Measurements from ENCODE around the gene DNAH8. TPM values are rescaled to one million over a fixed set of nuclear protein-coding genes. Genes with fewer than 3 reads are reported as not detected.

DNAH8 gene
- total and polyA plus RNA-seq, 9 donors: 0.58 to 4.3 (median 1.5) TPM

DNA sequence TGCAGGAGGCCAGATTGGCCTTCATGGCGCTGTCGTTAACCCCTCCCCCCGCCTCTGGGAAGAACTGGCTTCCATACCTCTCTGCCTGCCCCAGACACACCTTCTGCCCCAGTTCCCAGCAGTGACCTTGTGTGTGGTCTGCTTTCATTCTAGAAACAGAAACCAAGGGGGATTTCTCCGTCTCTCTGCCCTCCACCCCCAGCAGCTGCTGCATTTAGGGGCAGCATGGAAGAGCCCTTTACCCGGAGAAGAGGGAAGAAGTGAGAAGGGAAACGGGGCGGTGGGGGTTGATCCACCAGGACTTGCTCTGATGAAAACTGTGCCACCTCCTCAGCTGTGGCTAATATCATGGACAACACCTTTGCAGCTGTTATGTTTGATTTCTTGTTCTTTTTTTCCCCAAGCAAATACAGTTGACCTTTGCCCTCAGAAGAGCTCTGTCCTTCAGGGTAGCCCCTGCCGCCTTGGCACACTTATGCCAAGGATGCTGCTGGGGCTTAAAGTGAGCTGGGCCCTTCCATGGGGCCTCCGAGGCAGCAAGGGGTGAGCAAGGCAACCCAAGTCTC lies 339.5 kb downstream of the DNAH8 start:
- 54% methylated on average over 5 of the region's 9 CpGs for WGBS (ENCODE audit: insufficient coverage)

DNA sequence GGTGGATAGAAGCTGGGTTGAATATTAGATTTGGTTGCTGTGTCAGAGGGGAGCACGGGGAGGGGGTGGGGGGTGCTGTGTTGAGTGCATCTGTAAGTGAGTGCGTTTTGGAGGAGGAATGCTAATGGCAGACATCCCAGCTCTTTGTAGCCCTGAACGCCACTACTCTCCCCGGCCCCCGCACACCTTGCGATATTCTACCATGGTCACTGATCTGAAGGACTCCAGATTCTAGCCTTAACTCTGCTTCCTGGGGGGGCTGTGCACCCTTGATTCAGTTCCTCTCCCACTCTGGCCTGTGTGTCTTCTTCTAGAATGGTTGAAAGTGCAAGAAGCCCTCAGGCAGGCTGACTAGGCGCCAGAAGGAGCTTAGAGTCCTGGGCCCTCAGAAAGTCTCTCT lies 340.6 kb downstream of the DNAH8 start:
- 100% methylated on average over 1 of the region's 7 CpGs for WGBS (ENCODE audit: insufficient coverage)
- Histone ChIP-seq H3K4me3 (ENCODE audit: low read length) (no peak overlapping the region), H3K27ac (ENCODE audit: low read length) (no peak overlapping the region), H3K4me1 (ENCODE audit: control insufficient read depth, insufficient read depth, low read length) (no peaks in the 10 kb centered on the region), H3K36me3 (ENCODE audit: control insufficient read depth, insufficient read depth, low read length) (no peaks in the 10 kb centered on the region), H3K27me3 (ENCODE audit: control insufficient read depth, insufficient read depth, low read length) (peaks cover 35% of the 10 kb centered on the region), H3K9me3 (replicated peaks; ENCODE audit: control insufficient read depth, low read depth, low read length) (no peaks in the 10 kb centered on the region)
- no peak for DNase-seq

More for the DNA sequence above, 339.5 kb downstream of the DNAH8 start:
- no peaks in the 10 kb centered on the region for H3K4me1 ChIP-seq (ENCODE audit: control insufficient read depth, insufficient read depth, low read length)
- H3K27ac ChIP-seq (ENCODE audit: low read length): no peak overlapping the region
- H3K36me3 ChIP-seq (ENCODE audit: control insufficient read depth, insufficient read depth, low read length): no peaks in the 10 kb centered on the region
- H3K4me3 ChIP-seq (ENCODE audit: low read length): no peak overlapping the region
- H3K27me3 ChIP-seq (ENCODE audit: control insufficient read depth, insufficient read depth, low read length): peaks cover 35% of the 10 kb centered on the region
- DNase-seq: no peak
- H3K9me3 ChIP-seq (replicated peaks; ENCODE audit: control insufficient read depth, low read depth, low read length): no peaks in the 10 kb centered on the region

DNA sequence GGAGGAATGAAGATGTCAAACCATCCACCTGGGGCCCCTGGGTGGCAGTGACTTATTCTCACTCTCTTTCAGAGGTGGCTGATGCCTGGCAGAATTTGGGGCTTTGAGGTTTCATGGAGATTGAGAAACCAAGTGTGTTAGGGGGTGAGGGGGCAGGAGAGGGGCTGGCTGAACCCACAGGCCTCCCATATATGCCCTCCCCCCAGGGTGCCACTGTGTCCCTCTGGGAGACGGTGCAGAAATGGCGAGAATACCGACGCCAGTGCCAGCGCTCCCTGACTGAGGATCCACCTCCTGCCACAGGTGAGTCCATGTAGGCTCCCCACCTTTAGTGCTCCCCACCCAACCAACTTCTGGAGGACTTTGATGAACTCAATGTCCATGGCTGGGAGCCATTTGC lies 341.1 kb downstream of the DNAH8 start:
- Histone ChIP-seq H3K4me3 (ENCODE audit: low read length) (no peak overlapping the region), H3K4me1 (ENCODE audit: control insufficient read depth, insufficient read depth, low read length) (no peaks in the 10 kb centered on the region), H3K27ac (ENCODE audit: low read length) (no peak overlapping the region), H3K36me3 (ENCODE audit: control insufficient read depth, insufficient read depth, low read length) (no peaks in the 10 kb centered on the region), H3K27me3 (ENCODE audit: control insufficient read depth, insufficient read depth, low read length) (peaks cover 36% of the 10 kb centered on the region), H3K9me3 (replicated peaks; ENCODE audit: control insufficient read depth, low read depth, low read length) (no peaks in the 10 kb centered on the region)
- WGBS (ENCODE audit: insufficient coverage): 96% methylated on average over 5 of the region's 5 CpGs
- no peak for DNase-seq

DNA sequence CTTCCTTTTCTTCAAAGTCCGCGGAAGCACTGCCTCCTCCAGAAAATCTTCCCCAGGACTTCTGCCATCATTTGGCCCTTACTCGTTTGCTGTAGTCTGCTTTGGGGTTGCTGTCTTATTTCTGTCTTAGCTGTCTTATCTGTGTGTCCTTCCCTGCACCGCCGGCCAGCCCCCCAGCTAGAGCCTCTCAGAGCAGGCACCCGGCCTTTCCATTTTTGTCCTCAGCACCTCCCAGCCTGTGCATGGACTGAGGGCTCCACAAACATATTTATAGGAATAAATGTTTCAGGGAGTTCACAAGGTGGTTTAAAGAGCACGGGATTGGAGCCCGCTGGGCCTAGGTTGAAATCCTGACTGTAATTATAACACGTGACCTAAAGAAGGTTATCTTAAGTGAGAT lies 341.6 kb downstream of the DNAH8 start:
- no peak overlapping the region for H3K27ac ChIP-seq (ENCODE audit: low read length)
- WGBS (ENCODE audit: insufficient coverage): 78% methylated on average over 7 of the region's 9 CpGs
- DNase-seq: no peak

DNA sequence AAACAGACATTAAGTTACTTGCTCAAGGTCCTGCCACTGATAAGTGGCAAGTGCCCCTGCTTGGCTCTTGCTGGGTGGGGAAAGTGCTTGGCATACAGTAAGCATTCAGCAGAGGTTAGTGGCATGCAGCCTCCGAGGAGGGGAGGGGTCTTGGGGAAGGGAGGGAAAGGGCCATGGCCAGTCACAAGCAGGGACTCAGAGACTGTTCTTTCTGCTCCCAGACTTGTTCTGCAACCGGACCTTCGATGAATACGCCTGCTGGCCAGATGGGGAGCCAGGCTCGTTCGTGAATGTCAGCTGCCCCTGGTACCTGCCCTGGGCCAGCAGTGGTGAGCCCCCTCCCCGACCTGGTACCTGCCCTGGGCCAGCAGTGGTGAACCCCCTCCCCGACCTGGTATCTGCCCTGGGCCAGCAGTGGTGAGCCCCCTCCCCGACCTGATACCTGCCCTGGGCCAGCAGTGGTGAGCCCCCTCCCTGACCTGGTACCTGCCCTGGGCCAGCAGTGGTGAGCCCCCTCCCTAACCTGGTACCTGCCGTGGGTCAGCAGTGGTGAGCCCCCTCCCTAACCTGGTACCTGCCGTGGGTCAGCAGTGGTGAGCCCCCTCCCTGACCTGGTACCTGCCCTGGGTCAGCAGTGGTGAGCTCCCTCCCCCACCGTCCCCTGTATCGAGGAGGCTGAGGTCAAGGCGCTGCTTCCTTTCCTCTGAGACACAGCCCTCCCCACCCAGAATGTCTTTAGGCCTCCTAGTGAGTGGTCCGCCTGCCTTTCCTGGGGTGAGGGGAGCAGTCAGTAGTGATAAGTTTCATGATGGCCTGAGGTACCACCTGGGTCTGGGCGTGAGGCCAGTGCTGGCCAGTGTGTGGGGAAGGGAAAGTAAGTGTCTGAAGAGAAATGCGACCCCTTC lies 342.4 kb downstream of the DNAH8 start:
- Histone ChIP-seq H3K9me3 (replicated peaks; ENCODE audit: control insufficient read depth, low read depth, low read length) (no peaks in the 10 kb centered on the region), H3K36me3 (ENCODE audit: control insufficient read depth, insufficient read depth, low read length) (no peaks in the 10 kb centered on the region), H3K4me3 (ENCODE audit: low read length) (no peak overlapping the region), H3K4me1 (ENCODE audit: control insufficient read depth, insufficient read depth, low read length) (no peaks in the 10 kb centered on the region), H3K27me3 (ENCODE audit: control insufficient read depth, insufficient read depth, low read length) (peaks cover 41% of the 10 kb centered on the region), H3K27ac (ENCODE audit: low read length) (no peak overlapping the region)
- WGBS (ENCODE audit: insufficient coverage): 57% methylated on average over 14 of the region's 17 CpGs
- no peak for DNase-seq

More for the DNA sequence above, 341.6 kb downstream of the DNAH8 start:
- H3K4me3 ChIP-seq (ENCODE audit: low read length): no peak overlapping the region
- no peaks in the 10 kb centered on the region for H3K9me3 ChIP-seq (replicated peaks; ENCODE audit: control insufficient read depth, low read depth, low read length)
- no peaks in the 10 kb centered on the region for H3K4me1 ChIP-seq (ENCODE audit: control insufficient read depth, insufficient read depth, low read length)
- no peaks in the 10 kb centered on the region for H3K36me3 ChIP-seq (ENCODE audit: control insufficient read depth, insufficient read depth, low read length)
- H3K27me3 ChIP-seq (ENCODE audit: control insufficient read depth, insufficient read depth, low read length): peaks cover 36% of the 10 kb centered on the region

DNA sequence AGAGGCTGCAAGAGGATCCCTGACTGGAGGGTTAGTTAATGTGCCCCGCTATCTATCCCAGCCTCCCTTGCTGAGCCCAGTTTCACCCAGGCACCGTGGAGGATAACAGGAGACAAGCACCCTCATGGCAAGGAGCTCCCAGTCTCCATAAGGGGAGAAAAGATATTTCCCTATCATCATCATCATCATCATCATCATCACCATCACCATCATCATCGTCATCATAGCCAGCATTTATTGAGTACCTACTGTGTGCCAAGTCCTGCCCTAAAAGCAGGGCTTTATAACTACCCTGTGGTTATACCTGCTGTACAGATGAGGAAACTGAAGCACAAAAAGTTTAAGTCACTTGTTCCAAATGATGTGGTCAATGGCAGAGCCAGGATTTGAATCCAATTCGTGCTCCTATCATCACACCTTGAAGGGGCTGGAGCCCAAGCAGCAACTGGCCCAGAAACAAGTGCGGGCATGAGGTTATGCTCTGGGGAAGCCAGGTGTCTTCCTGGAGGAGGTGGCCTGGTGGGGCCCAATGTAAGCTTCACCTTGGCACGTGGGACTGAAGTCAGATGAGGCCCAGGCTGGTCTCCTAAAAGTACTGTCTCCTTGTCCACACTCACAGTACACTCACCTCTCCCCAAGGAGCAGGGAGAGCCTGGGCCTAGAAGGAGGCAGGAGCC lies 343.5 kb downstream of the DNAH8 start:
- peaks cover 40% of the 10 kb centered on the region for H3K27me3 ChIP-seq (ENCODE audit: control insufficient read depth, insufficient read depth, low read length)
- no peaks in the 10 kb centered on the region for H3K36me3 ChIP-seq (ENCODE audit: control insufficient read depth, insufficient read depth, low read length)
- no peaks in the 10 kb centered on the region for H3K4me1 ChIP-seq (ENCODE audit: control insufficient read depth, insufficient read depth, low read length)
- no peaks in the 10 kb centered on the region for H3K9me3 ChIP-seq (replicated peaks; ENCODE audit: control insufficient read depth, low read depth, low read length)
- H3K27ac ChIP-seq (ENCODE audit: low read length): no peak overlapping the region
- no peak overlapping the region for H3K4me3 ChIP-seq (ENCODE audit: low read length)
- no peak for DNase-seq
- WGBS (ENCODE audit: insufficient coverage): 89% methylated on average over 2 of the region's 6 CpGs

DNA sequence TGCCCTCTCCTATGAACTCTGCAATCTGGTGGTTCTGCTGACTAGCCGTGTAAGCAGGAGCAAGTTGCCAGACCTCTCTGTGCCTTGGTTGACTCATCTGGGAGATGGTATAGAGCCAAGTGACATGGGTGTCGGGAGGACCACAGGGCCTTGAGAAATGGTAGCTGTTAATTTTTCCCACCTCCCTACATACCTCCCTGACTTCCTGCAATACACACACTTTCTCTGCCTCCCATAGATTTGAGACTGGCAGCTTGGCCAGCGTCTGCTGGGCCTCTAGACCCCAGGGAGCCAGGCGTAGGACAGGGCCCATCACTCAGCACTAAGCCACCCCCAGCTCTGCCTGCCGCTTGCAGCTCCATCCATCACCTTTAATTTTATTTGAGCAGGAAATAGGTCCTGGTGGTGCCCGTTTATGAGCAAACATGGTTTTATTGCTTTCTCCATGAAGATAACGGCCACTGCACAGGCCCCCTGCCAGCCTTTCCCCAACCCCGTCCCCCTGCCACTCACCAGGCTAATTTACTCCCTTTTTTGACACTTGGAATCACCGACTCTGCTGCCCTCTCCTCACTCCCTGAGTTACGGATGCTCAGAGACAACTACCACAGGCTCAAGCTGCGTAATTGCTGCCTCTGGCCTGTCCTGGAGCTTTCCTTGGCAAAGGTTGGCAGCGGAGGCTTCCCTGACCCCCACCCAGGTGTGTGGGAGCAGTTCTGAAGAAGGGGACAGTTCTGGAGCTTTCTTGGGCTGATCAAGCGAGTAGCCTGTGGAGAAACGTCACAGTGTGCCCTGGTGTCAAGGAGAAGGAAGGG lies 344.6 kb downstream of the DNAH8 start:
- Histone ChIP-seq H3K27me3 (ENCODE audit: control insufficient read depth, insufficient read depth, low read length) (peaks cover 40% of the 10 kb centered on the region), H3K9me3 (replicated peaks; ENCODE audit: control insufficient read depth, low read depth, low read length) (no peaks in the 10 kb centered on the region), H3K4me3 (ENCODE audit: low read length) (no peak overlapping the region), H3K36me3 (ENCODE audit: control insufficient read depth, insufficient read depth, low read length) (no peaks in the 10 kb centered on the region), H3K4me1 (ENCODE audit: control insufficient read depth, insufficient read depth, low read length) (no peaks in the 10 kb centered on the region), H3K27ac (ENCODE audit: low read length) (no peak overlapping the region)
- DNase-seq: no peak
- 42% methylated on average over 11 of the region's 14 CpGs for WGBS (ENCODE audit: insufficient coverage)

DNA sequence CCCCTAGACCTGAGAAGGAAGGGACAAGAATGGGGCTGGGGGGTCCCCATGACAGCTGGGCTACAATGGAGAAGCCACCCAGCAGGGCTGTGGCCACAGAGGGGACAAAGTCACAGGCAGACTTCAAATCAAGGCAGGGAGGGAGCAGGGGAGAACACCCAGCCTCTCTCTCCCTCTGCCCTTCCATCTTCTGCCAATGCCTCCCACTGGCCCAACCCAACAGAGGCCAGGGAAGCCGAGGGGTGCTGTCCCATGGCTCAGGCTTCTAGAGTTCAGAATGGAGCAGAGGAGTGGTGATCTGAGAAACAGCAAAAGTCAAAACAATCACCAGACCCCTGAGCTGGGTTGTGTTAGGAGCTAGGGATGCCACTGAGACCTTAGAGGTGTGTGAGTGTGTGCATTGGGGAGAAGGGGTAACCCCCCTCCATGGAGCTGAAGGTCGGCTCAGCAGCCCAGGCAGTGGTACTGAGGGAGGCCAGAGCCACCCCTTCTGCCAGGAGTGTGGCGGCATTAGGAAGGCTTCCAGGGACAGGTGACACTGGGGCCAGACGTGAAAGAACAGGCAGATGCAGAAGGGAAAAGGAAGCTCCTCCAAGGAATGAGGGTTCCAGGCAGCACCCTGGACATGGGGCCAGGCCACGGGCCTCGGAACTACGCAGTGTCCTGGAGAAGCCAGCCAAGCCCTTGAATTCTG lies 345.5 kb downstream of the DNAH8 start:
- Histone ChIP-seq H3K4me3 (ENCODE audit: low read length) (no peak overlapping the region), H3K9me3 (replicated peaks; ENCODE audit: control insufficient read depth, low read depth, low read length) (no peaks in the 10 kb centered on the region), H3K36me3 (ENCODE audit: control insufficient read depth, insufficient read depth, low read length) (no peaks in the 10 kb centered on the region), H3K27me3 (ENCODE audit: control insufficient read depth, insufficient read depth, low read length) (peaks cover 40% of the 10 kb centered on the region), H3K4me1 (ENCODE audit: control insufficient read depth, insufficient read depth, low read length) (no peaks in the 10 kb centered on the region), H3K27ac (ENCODE audit: low read length) (no peak overlapping the region)
- DNase-seq: no peak
- WGBS (ENCODE audit: insufficient coverage): 59% methylated on average over 4 of the region's 7 CpGs

DNA sequence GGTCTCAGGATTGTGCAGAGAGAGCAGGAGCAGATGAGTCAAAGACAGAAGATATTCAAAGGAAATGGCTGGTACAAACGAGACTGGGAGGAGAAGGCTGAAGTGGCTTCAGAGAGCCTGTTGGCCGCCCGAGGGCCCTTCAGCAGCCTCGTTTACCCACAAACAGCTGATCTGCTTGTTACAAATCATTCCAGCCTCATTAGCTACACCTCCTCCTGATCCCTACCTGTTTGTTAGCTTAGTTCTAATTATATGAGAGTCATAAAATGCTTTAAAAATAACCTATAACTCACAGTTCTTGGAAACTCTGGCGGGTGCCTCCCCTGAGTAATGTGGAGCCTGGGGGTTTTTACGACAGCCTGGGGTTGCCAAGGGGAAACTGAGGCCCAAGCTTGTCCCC lies 346.1 kb downstream of the DNAH8 start:
- Histone ChIP-seq H3K36me3 (ENCODE audit: control insufficient read depth, insufficient read depth, low read length) (no peaks in the 10 kb centered on the region), H3K27me3 (ENCODE audit: control insufficient read depth, insufficient read depth, low read length) (peaks cover 43% of the 10 kb centered on the region), H3K4me1 (ENCODE audit: control insufficient read depth, insufficient read depth, low read length) (no peaks in the 10 kb centered on the region), H3K27ac (ENCODE audit: low read length) (no peak overlapping the region), H3K9me3 (replicated peaks; ENCODE audit: control insufficient read depth, low read depth, low read length) (no peaks in the 10 kb centered on the region), H3K4me3 (ENCODE audit: low read length) (no peak overlapping the region)
- DNase-seq: no peak
- 60% methylated on average over 1 of the region's 6 CpGs for WGBS (ENCODE audit: insufficient coverage)
